ENCODE results near the gene LIG3.

- TF ChIP-seq POLR2A (IDR thresholded peaks at IDR 0.05) (no peak), EP300 (IDR thresholded peaks at IDR 0.05) (peak; percentile 18)
- TF ChIP-seq, protein P1, sequence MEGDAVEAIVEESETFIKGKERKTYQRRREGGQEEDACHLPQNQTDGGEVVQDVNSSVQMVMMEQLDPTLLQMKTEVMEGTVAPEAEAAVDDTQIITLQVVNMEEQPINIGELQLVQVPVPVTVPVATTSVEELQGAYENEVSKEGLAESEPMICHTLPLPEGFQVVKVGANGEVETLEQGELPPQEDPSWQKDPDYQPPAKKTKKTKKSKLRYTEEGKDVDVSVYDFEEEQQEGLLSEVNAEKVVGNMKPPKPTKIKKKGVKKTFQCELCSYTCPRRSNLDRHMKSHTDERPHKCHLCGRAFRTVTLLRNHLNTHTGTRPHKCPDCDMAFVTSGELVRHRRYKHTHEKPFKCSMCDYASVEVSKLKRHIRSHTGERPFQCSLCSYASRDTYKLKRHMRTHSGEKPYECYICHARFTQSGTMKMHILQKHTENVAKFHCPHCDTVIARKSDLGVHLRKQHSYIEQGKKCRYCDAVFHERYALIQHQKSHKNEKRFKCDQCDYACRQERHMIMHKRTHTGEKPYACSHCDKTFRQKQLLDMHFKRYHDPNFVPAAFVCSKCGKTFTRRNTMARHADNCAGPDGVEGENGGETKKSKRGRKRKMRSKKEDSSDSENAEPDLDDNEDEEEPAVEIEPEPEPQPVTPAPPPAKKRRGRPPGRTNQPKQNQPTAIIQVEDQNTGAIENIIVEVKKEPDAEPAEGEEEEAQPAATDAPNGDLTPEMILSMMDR (IDR thresholded peaks at IDR 0.05): no peak
Observed at GRCh38 chr17:35022536-35023063, 42.3 kb downstream of the LIG3 start.
